HG03280 (cell line): Measurements from ENCODE around the gene ASIC3.
"Not testable (repeated sequence)": the region's sequence is repeated elsewhere in the genome, so short reads cannot be mapped to it uniquely, and the experiment has no call there.

Experiments
- ATAC-seq: cut with Tn5 transposase; IDR thresholded peaks from one replicate; pipeline ENCODE4 v1.9.1; 2021; ENCODE audit warnings: mild to moderate bottlenecking, moderate library complexity; ENCODE audit not compliant: unreplicated experiment

The ASIC3 gene

DNA sequence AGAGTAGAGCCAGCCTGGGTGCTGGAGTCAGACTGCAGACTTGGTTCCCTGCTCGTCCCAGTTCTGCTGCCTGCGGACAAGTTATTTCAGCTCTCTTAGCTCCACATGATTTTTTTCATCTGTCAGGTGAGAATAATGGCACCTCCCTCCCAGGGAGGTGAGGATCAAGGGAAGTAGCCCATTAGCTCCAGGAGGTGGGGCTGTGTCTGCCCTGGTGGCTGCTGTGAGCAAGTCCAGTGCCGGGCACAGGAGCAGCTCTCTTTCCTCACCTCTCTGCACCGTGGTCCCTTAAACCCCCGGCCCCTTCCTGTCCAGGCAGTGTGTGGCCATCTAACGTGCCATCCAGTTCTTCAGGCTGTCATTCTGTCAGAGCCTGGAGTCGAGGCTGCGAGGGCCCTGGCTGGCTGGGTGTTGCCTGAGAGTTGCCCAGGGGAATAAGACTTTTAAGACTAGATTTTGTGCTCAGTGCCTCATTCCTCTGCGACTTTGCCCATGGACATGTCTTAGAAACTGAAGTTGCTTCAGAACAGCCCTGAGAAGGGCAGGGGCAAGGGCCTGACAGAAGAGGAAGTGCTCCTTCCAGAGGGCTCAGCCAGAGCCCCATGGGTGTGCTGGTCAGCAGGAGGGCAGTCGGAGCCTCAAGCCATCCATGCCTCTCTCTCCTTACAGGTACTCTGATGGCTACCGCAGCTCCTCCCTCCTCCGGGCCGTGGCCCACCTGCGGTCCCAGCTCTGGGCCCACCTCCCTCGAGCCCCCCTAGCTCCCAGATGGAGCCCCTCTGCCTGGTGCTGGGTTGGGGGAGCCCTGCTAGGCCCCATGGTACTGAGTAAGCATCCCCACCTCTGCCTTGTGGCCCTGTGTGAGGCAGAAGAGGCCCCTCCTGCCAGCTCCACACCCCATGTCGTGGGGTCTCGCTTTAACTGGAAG is 15.1 kb upstream of the ASIC3 start:
- ATAC-seq = no peak

DNA sequence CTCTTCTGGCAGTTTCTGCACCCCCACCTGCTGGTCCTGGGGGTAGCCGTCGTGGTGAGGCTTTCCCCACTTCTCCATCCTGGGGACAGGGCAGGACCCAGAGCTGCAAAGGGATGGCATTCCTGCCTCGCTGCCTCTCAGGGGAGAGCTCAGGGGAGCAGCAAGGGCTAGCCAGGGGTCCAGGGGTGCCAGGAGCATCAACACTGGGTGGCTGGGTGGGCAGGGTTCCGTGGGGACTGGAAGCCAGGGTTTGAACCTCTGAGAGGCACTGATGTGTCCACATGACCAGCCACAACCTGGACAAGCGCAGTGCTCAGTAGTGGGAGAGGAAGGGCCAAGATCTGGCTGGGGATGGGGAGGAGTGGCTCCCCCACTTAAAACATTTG is 14.5 kb upstream of the ASIC3 start:
- ATAC-seq = no peak

DNA sequence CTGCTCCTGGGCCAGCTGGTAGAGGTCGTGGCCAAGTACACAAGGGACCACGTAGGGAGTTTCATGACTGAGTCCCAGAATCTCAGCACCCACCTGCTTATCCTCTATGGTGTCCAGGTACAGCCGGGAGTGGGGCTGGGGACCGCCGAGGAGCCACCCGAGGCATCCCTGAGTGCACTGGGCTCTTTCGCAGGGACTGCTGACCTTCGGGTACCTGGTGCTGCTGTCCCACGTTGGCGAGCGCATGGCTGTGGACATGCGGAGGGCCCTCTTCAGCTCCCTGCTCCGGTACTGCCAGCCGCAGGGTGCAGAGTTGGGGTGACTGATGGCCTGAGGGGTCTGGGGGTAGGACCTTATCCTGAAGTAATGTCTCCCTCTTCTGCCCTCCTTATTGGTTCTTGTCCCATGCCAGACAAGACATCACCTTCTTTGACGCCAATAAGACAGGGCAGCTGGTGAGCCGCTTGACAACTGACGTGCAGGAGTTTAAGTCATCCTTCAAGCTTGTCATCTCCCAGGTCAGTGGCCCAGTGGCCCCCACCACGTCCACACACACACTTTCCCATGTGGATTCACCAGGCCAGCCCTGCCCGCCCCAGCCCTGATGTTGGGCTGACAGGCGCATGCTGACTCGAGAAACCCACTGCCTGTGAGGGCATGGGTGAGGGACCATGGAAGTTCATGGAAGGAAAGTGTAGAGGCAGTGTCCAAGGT is 13.9 kb upstream of the ASIC3 start:
- ATAC-seq = no peak

- ATAC-seq = no peak
Observed at GRCh38 chr7:151035026-151035717, 13.2 kb upstream of the ASIC3 start.

DNA sequence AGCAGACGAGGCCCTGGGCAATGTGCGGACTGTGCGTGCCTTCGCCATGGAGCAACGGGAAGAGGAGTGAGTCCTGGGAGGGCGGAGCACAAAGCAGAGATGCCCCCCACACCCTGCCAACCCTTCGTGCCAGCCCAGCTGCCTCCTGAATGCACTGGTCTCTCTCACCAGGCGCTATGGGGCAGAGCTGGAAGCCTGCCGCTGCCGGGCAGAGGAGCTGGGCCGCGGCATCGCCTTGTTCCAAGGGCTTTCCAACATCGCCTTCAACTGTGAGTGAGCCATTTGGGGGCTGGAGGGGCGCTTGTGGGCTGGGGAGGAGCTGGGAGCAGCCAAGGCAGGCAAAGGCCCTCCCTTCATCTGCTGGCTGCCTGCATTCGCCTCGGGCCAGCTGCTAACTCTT is 12.4 kb upstream of the ASIC3 start:
- no peak for ATAC-seq

- no peak for ATAC-seq
Observed at GRCh38 chr7:151038951-151039849, 9.1 kb upstream of the ASIC3 start.

GRCh38 chr7:151039850-151040548 is 8.3 kb upstream of the ASIC3 start:
- ATAC-seq = no peak

GRCh38 chr7:151040616-151041375 is 7.5 kb upstream of the ASIC3 start:
- no peak for ATAC-seq

DNA sequence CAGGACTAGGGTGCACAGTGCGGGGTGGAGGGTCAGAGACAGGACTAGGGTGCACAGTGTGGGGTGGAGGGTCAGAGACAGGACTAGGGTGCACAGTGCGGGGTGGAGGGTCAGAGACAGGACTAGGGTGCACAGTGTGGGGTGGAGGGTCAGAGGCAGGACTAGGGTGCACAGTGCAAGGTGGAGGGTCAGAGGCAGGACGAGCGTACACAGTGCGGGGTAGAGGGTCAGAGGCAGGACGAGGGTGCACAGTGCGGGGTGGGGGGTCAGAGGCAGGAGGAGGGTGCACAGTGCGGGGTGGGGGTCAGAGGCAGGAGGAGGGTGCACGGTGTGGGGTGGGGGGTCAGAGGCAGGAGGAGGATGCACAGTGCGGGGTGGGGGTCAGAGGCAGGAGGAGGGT is 4.9 kb upstream of the ASIC3 start:
- ATAC-seq = not testable (repeated sequence)

DNA sequence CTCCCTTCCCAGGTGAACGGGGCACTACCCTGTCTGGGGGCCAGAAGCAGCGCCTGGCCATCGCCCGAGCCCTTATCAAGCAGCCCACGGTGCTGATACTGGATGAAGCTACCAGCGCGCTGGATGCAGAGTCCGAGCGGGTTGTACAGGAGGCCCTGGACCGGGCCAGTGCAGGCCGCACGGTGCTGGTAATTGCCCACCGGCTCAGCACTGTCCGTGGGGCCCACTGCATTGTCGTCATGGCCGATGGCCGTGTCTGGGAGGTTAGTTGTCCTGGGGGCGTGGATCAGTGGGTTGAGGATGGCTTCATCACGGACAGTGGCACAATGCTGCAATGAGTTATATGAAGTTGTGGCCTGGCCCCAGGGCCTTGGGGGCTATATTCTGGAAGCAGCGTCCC is 4.4 kb upstream of the ASIC3 start:
- no peak for ATAC-seq

GRCh38 chr7:151045262-151045661 is 3.1 kb upstream of the ASIC3 start:
- ATAC-seq = no peak

- ATAC-seq = no peak
Observed at GRCh38 chr7:151045967-151046366, 2.4 kb upstream of the ASIC3 start.

- no peak for ATAC-seq
Observed at GRCh38 chr7:151046603-151047573, 1.4 kb upstream of the ASIC3 start.

DNA sequence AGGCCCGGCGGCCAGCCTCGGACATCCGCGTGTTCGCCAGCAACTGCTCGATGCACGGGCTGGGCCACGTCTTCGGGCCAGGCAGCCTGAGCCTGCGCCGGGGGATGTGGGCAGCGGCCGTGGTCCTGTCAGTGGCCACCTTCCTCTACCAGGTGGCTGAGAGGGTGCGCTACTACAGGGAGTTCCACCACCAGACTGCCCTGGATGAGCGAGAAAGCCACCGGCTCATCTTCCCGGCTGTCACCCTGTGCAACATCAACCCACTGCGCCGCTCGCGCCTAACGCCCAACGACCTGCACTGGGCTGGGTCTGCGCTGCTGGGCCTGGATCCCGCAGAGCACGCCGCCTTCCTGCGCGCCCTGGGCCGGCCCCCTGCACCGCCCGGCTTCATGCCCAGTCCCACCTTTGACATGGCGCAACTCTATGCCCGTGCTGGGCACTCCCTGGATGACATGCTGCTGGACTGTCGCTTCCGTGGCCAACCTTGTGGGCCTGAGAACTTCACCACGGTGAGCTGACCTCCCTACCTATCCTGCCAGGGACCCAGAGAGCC is 656 bp downstream of the ASIC3 start:
- no peak for ATAC-seq

DNA sequence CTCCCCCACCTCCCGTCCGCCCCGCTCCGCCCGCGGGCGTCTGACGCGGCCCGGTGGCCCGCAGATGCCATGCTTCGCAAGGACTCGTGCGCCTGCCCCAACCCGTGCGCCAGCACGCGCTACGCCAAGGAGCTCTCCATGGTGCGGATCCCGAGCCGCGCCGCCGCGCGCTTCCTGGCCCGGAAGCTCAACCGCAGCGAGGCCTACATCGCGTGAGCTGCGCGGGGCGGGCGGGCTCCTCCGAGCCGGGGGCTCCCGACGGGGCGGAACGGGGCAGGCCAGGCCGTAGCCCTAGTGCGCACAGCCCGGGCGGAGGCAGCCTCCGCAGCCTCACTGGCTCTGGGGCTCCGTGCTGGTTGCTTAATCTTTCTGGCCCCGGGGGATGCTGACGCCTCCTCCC is 2.8 kb downstream of the ASIC3 start:
- no peak for ATAC-seq

DNA sequence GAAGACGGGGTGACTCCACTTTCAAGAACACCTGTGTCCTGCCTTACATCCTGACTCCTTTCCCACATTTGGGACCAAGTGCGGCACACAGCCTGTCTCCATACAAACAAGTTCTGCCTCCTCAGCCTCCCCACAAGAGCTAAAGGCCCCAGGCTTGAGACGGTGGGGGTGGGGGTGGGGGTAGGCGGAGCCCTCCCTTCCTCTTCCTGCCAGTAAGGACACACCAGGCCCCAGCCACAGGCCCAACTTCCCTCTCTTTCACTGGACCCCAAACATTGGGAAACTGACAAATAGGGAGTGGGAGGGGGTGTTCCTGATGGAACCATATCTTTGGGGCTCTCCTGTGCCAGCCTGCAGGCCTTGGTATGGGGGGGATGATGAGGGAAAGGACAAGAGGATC is 4.8 kb downstream of the ASIC3 start:
- no peak for ATAC-seq

DNA sequence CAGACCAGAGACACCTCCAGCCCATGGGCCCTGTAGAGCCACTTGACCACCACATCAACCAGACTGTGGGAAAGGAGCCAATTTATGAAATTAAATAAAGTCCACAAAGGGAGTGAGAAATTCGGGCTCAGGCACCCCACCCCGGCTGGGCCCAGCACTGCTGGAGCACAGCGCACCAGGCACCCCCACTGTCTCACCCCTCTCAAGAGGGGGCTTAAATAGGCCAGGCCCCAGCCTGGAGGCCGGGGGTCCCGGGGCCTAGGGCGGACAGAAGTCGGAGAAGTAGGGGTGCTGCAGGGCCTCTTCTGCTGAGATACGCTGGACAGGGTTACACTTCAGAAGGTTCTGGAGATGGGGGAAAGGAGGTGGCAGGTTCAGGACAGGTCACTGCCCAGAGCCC is 5.4 kb downstream of the ASIC3 start:
- ATAC-seq = no peak

DNA sequence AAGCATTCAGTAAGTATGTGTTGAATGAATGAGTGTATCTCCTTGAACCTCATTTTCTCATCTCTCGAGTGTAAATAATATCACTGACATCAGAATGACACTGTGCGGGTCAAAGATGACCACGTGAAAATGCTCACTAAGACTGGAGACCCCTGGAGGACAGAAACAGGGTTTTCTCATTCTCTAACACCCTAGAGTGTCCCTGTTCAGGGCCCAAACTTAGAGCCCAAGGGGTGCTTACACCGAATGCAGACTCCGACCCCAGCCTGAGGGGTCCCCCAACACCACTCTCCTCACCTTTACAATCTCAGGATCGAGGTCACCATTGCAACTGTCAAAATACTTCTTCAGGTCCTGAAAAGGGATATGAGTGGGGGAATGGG is 7.9 kb downstream of the ASIC3 start:
- no peak for ATAC-seq
